Subcutaneous adipose tissue (tissue), 4 donors: ENCODE measurements around the gene CFP. TPM values are rescaled to one million over a fixed set of nuclear protein-coding genes. Genes with fewer than 3 reads are reported as not detected.

Experiments used
- small RNA-seq: library from RNA; depleted of rRNA; stranded (forward); fragments of <200 nt; gene quantifications from one replicate; pipeline ENCODE3, GENCODE V24; 2016
- total RNA-seq, 4 donors: library from RNA; depleted of rRNA; stranded (reverse); fragments of >200 nt; gene quantifications; one replicate each; pipeline ENCODE4 v1.1.0, GENCODE V29; 2016
- TF ChIP-seq, protein P1 (sequence below): fragments of 450-650 bp; IDR thresholded peaks from one replicate; pipeline ENCODE4 v1.5.1; 2016; ENCODE audit warnings: low read depth, mild to moderate bottlenecking, control low read depth, antibody characterized with exemption, moderate library complexity

The CFP gene
- total RNA-seq, 4 donors from 2014 or later = 14.2 to 25.8 (median 22.0) TPM

DNA sequence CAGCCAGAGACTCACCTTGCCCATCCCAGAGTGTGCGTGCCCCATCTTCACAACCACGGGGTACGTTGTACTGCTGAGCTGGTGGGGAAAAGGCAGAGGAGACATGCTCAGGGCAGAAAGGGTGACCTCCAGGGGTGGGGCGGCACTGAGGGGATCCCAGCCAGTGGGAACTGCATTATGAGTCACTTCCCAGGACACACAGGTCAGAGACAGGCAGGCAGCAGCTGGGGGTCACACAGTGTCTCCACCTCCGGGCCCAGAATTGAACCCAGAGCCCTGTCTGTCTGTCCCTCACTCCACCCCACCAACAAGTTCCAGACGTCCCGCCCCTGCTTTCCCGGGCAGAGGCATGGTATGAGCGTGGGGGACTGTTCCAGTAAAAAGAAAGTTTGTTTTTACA is 52.3 kb downstream of the CFP start:
- TF ChIP-seq, protein P1, sequence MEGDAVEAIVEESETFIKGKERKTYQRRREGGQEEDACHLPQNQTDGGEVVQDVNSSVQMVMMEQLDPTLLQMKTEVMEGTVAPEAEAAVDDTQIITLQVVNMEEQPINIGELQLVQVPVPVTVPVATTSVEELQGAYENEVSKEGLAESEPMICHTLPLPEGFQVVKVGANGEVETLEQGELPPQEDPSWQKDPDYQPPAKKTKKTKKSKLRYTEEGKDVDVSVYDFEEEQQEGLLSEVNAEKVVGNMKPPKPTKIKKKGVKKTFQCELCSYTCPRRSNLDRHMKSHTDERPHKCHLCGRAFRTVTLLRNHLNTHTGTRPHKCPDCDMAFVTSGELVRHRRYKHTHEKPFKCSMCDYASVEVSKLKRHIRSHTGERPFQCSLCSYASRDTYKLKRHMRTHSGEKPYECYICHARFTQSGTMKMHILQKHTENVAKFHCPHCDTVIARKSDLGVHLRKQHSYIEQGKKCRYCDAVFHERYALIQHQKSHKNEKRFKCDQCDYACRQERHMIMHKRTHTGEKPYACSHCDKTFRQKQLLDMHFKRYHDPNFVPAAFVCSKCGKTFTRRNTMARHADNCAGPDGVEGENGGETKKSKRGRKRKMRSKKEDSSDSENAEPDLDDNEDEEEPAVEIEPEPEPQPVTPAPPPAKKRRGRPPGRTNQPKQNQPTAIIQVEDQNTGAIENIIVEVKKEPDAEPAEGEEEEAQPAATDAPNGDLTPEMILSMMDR = no peak

DNA sequence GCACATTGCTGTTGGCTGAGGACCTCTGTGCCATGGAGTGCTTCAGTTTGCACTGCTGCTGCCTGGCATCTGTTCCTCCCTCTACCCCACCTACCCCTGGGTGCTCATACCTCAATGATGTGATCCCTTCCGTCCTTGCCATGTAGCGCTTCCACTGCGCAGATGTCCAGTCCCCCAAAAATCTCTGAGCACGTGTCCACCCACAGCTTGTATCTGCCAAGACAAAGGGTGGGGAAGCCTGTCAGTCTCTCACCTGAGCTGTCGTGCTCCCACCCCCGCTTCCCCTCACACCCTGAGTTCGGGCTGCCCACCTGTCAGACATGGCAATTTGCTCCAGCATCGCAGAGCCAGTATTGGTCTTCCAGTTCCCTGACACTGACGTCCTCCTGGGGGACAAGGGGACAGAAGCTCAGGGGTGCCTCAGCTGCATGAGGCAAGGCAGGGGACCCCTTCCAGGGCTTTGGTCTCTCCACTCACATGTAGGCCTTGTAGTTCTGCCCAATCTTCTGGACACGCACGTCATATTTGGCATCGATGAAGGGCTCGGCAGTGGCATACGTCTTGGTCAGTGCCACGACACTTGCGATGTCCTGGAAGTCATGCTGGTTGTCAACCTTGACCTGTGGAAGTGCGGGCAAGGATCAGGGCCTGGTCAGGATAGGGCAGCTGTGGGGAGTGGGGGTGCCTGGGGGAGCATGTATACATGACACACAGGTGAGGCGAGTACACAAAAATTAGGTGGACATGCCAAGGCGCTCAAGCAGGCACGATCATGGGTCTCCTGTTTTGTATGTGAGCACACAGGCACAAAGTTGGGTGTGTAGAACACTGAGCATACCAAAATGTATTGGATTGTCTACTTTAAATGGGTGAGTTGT is 53.5 kb downstream of the CFP start:
- TF ChIP-seq, protein P1 = no peak

DNA sequence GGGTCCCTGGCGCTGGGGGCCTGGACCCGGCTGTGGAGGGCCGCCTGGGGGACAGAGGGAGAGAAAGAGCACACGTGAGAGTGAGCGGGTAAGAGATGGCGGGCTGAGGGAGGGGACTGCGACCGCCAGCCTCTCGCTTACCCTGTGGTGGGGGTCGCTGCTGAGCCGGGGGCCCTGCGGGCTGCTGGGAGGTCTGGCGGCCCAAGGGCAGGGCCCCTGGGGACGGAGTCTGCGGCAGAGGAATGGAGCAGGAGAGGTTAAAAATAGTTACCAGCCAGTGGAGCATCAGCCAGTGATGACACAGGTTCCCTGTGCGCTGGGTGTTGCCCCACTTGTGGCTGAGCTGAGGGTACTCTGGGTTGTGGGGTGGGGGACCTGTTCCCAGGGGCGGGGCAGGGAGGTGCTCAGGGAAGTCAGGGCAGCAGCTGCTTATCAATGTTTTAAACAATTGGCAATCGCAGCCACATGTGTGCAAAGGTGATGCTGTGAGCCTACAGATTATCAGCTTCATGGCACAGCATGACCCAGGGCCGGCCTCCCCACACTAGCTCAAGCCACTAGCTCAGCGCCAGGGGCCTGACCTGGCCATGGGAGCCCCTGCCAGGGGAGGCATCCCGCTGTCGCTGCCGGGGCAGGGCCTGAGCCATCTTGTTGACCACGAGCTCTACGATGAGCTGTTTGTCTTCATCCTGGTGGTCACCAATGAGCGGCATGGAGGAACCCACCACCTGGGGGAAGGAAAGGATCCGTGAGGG is 55.0 kb downstream of the CFP start:
- TF ChIP-seq, protein P1 = no peak

DNA sequence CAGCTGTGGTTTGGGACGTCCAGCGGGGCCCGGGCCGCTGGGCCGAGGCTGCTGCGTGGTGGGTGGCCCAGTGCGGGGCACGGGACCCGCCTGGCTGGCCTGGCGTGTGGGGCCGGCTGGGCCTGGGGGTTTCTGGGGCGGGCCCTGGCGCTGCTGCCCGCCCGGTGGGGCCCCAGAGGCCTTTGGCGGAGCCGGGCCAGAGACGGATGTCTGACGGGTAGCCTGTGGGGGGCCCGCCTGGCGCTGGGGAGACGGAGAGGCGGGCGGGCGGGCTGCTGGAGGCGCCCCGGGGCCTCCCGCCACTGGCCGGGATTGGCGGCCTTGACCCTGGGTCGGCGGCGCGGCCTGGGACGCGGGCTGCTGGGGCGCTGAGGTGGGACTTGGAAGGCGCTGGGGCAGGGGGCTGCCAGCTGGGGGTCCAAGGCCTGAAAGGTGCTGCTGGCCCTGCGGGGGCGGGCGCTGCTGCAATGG is 55.6 kb downstream of the CFP start:
- TF ChIP-seq, protein P1 = no peak

DNA sequence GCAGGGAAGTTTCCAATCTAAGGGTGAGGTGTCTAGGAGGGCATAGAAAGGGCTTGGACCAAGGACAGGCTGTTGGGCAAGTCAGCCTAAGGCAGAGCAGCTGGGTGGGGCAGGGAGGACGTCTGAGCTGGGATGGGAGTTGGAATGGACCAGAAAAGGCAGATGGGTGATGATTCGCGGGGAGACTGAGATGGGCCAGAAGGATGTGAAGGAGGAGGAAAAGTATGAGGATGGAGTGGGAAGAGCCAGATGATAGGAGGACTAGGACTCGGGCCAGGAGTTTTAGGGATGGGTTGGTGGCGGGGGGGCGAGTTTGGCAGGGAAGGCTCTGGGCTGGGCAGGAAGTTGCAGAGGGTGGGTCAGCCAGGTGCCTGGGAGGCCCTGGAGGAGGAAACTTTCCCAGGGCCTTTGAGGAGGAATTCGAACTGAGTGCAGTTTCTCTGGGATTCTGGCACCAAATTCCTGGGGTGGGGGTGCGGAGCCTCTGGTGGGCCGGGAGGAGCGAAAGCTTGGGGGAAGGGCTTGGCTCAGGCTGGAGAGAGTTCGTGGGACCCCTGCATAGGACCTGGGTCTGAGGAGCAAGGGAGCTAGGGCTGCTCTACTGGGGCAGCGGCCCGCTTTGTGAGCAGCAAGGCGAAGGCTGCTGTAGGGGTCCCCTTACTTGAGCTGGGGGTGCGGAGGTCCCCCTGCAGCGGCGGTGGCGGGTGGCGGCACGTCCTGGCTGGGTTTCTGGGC is 56.2 kb downstream of the CFP start:
- TF ChIP-seq, protein P1 = no peak

Small RNA genes lying within 50 kb of the gene (small RNA-seq; reads per million reads assigned to genes)
- gene MIR4769 = not detected

Other genes with a start within 250 kb of the CFP start
- 10 to 100 TPM in 2 of 4 donors, 1 to 10 TPM in 2; 6.6 to 13.0 (median 9.4) TPM for gene ZNF41, start 146.7 kb downstream of the CFP start, total RNA-seq
- 10 to 100 TPM; 22.5 to 40.3 (median 31.2) TPM for gene ARAF, start 68.7 kb downstream of the CFP start, total RNA-seq
- 100 to 1,000 TPM in 2 of 4 donors, 10 to 100 TPM in 2; 31.5 to 245 (median 102) TPM for gene TIMP1, start 47.5 kb downstream of the CFP start, total RNA-seq
- under 1 TPM in 2 of 4 donors, not detected in 2; 0.19 to 0.33 TPM for gene SYN1, start 10.1 kb downstream of the CFP start, total RNA-seq
- 10 to 100 TPM; 12.3 to 22.0 (median 16.0) TPM for gene ELK1, start 20.6 kb upstream of the CFP start, total RNA-seq
- gene UXT, start 29.2 kb upstream of the CFP start, total RNA-seq = 100 to 1,000 TPM; 104 to 147 (median 136) TPM
- 1 to 10 TPM; 4.7 to 7.3 (median 6.4) TPM for gene ZNF81, start 207.0 kb upstream of the CFP start, total RNA-seq